IMR-90 (cell line): ENCODE data around the gene MAN1A2. TPM values are rescaled to one million over a fixed set of nuclear protein-coding genes. Genes with fewer than 3 reads are reported as not detected.

Experiments used
- ATAC-seq: fragments of 200-7000 bp; cut with Tn5 transposase; 2 replicates; pipeline ENCODE4 v1.9.1; 2020; ENCODE audit warnings: low read depth, mild to moderate bottlenecking, moderate library complexity
- BruUV-seq: library from RNA; stranded (reverse); fragments of 400-500 nt; replicated peaks from 2 replicates; lab custom pipeline; 2021; lab: Mats Ljungman, UMichigan
- CTCF ChIA-PET: fragments of 300-600 bp; formaldehyde crosslinking; extraction: SDS; loops from one replicate; lab custom pipeline; 2021; ENCODE audit warnings: antibody characterized with exemption; lab: Yijun Ruan, JAX
- POLR2A ChIA-PET: fragments of 300-600 bp; sonication (Branson Sonifier 250); formaldehyde crosslinking; loops from one replicate; lab custom pipeline; 2022; ENCODE audit warnings: antibody characterized with exemption; ENCODE audit not compliant: unreplicated experiment; lab: Charles Lee
- DNase-seq: peaks from one replicate; pipeline ENCODE4 v3.0.0; 2013
- H2AFZ ChIP-seq: replicated peaks from 2 replicates; pipeline ENCODE3; 2013; ENCODE audit warnings: low read length, mild to moderate bottlenecking; ENCODE audit not compliant: poor library complexity
- H2AK5ac ChIP-seq: 2 replicates; pipeline ENCODE4 v1.6.1; 2013; ENCODE audit warnings: low read depth, low read length, inconsistent platforms
- H2AK9ac ChIP-seq: replicated peaks from 2 replicates; pipeline ENCODE3; 2013; ENCODE audit warnings: mild to moderate bottlenecking, low read depth, low read length, moderate library complexity; ENCODE audit not compliant: poor library complexity
- H2BK120ac ChIP-seq: 2 replicates; pipeline ENCODE4 v1.6.1; 2013; ENCODE audit warnings: low read depth, low read length, inconsistent platforms
- H2BK15ac ChIP-seq: 3 replicates; pipeline ENCODE4 v1.6.1; 2013; ENCODE audit warnings: low read depth, low read length, inconsistent platforms
- H2BK20ac ChIP-seq: 2 replicates; pipeline ENCODE4 v1.6.1; 2013; ENCODE audit warnings: low read depth, mild to moderate bottlenecking, inconsistent platforms, low read length, moderate library complexity
- H2BK5ac ChIP-seq: 2 replicates; pipeline ENCODE4 v1.6.1; 2013; ENCODE audit warnings: mild to moderate bottlenecking, low read depth, low read length, inconsistent platforms; ENCODE audit not compliant: poor library complexity, severe bottlenecking
- H3K14ac ChIP-seq: replicated peaks from 2 replicates; pipeline ENCODE4 v1.6.1; 2013; ENCODE audit warnings: low read depth, low read length, inconsistent platforms
- H3K18ac ChIP-seq: 2 replicates; pipeline ENCODE4 v1.6.1; 2013; ENCODE audit warnings: low read depth, low read length, control low read depth
- H3K23ac ChIP-seq: 2 replicates; pipeline ENCODE4 v1.6.1; 2013; ENCODE audit warnings: low read depth, low read length, inconsistent platforms
- H3K27ac ChIP-seq: 2 replicates; pipeline ENCODE4 v1.5.1; 2013; ENCODE audit warnings: mild to moderate bottlenecking, control low read depth, low read length; ENCODE audit not compliant: insufficient read depth
- H3K27me3 ChIP-seq: 2 replicates; pipeline ENCODE4 v1.6.1; 2013; ENCODE audit warnings: low read length; ENCODE audit not compliant: control insufficient read depth, insufficient read depth
- H3K36me3 ChIP-seq: 2 replicates; pipeline ENCODE4 v1.6.1; 2013; ENCODE audit warnings: low read length, mixed read lengths; ENCODE audit not compliant: control insufficient read depth, insufficient read depth
- H3K4ac ChIP-seq: 2 replicates; pipeline ENCODE4 v1.6.1; 2013; ENCODE audit warnings: low read depth, low read length, inconsistent platforms
- H3K4me1 ChIP-seq: 2 replicates; pipeline ENCODE4 v1.6.1; 2013; ENCODE audit warnings: low read length, mixed read lengths; ENCODE audit not compliant: control insufficient read depth, insufficient read depth
- H3K4me2 ChIP-seq: 2 replicates; pipeline ENCODE4 v1.6.1; 2013; ENCODE audit warnings: low read depth, mild to moderate bottlenecking, control low read depth, low read length, moderate library complexity
- H3K4me3 ChIP-seq: 2 replicates; pipeline ENCODE4 v1.5.1; 2013; ENCODE audit warnings: low read depth, mild to moderate bottlenecking, control low read depth, low read length, moderate library complexity; ENCODE audit not compliant: insufficient read depth
- H3K56ac ChIP-seq: 2 replicates; pipeline ENCODE4 v1.6.1; 2013; ENCODE audit warnings: low read length, inconsistent platforms; ENCODE audit not compliant: insufficient read depth; ENCODE audit errors: extremely low read depth
- H3K79me1 ChIP-seq, 2 experiments: 2 replicates each; pipeline ENCODE4 v1.6.1; 2013; ENCODE audit warnings: low read length in 2 of 2, inconsistent platforms in 1 of 2, low read depth in 1 of 2
- H3K9ac ChIP-seq: 2 replicates; pipeline ENCODE4 v1.6.1; 2013; ENCODE audit warnings: low read depth, low read length, control low read depth
- H3K9me1 ChIP-seq: 2 replicates; pipeline ENCODE4 v1.6.1; 2013; ENCODE audit warnings: low read length, inconsistent platforms; ENCODE audit not compliant: insufficient read depth
- H3K9me3 ChIP-seq: 2 replicates; pipeline ENCODE4 v1.6.1; 2013; ENCODE audit warnings: low read length; ENCODE audit not compliant: control insufficient read depth, insufficient read depth
- H4K20me1 ChIP-seq: 2 replicates; pipeline ENCODE4 v1.6.1; 2013; ENCODE audit warnings: low read length, inconsistent platforms; ENCODE audit not compliant: insufficient read depth
- H4K5ac ChIP-seq: 2 replicates; pipeline ENCODE4 v1.6.1; 2013; ENCODE audit warnings: mild to moderate bottlenecking, low read depth, low read length, control low read depth
- H4K8ac ChIP-seq, 2 experiments: 2 replicates each; pipeline ENCODE4 v1.6.1; 2013; ENCODE audit warnings: low read depth in 2 of 2, low read length in 2 of 2, control low read depth in 1 of 2, inconsistent platforms in 1 of 2
- H4K91ac ChIP-seq: 2 replicates; pipeline ENCODE4 v1.6.1; 2013; ENCODE audit warnings: low read depth, low read length, inconsistent platforms; ENCODE audit not compliant: insufficient read depth
- CTCF ChIP-seq: conservative IDR thresholded peaks from 2 replicates; pipeline ENCODE4 v1.5.1; 2012; ENCODE audit warnings: mild to moderate bottlenecking, low read depth, low read length, improper control_type of control experiment
- ELK1 ChIP-seq: fragments of 150-350 bp; IDR thresholded peaks from 2 replicates; pipeline ENCODE4 v1.6.1; 2016; ENCODE audit warnings: low read depth, mild to moderate bottlenecking, low read length, moderate library complexity, borderline replicate concordance
- FOS ChIP-seq: fragments of 150-350 bp; IDR thresholded peaks from 2 replicates; pipeline ENCODE4 v1.6.1; 2016; ENCODE audit warnings: low read depth, low read length
- MAFK ChIP-seq: IDR thresholded peaks from 2 replicates; pipeline ENCODE4 v1.6.1; 2012; ENCODE audit warnings: low read depth, low read length, improper control_type of control experiment
- MAZ ChIP-seq: IDR thresholded peaks from 2 replicates; pipeline ENCODE4 v1.6.1; 2012; ENCODE audit warnings: low read depth, mild to moderate bottlenecking, low read length, improper control_type of control experiment, moderate library complexity, borderline replicate concordance
- NFE2L2 ChIP-seq: fragments of 150-350 bp; IDR thresholded peaks from 2 replicates; pipeline ENCODE4 v1.6.1; 2016; ENCODE audit warnings: low read depth, mild to moderate bottlenecking, low read length
- POLR2A ChIP-seq: IDR thresholded peaks from 2 replicates; pipeline ENCODE4 v1.6.1; 2012; ENCODE audit warnings: mild to moderate bottlenecking, low read depth, low read length
- RAD21 ChIP-seq: IDR thresholded peaks from 2 replicates; pipeline ENCODE4 v1.6.1; 2012; ENCODE audit warnings: low read length, improper control_type of control experiment
- RCOR1 ChIP-seq: IDR thresholded peaks from 2 replicates; pipeline ENCODE4 v1.6.1; 2012; ENCODE audit warnings: mild to moderate bottlenecking, low read length, improper control_type of control experiment; ENCODE audit not compliant: insufficient replicate concordance
- RFX5 ChIP-seq: IDR thresholded peaks from 2 replicates; pipeline ENCODE4 v1.8.0; 2012; ENCODE audit warnings: low read depth, mild to moderate bottlenecking, low read length, moderate library complexity
- SMC3 ChIP-seq: fragments of 150-350 bp; IDR thresholded peaks from 2 replicates; pipeline ENCODE4 v1.6.1; 2016; ENCODE audit warnings: low read depth, mild to moderate bottlenecking, antibody characterized with exemption, low read length, moderate library complexity
- USF2 ChIP-seq: fragments of 150-350 bp; IDR thresholded peaks from 2 replicates; pipeline ENCODE4 v1.6.1; 2017; ENCODE audit warnings: mild to moderate bottlenecking, antibody characterized with exemption, low read length, low read depth
- WGBS, 2 experiments: methylation state at CpG; one replicate each; pipeline versions ENCODE4 v1.1.5 to v1.1.7; 2013; ENCODE audit warnings: missing lambda C conversion rate in 2 of 2; ENCODE audit not compliant: insufficient read length in 1 of 2; ENCODE audit errors: extremely low coverage in 2 of 2; 5-methylcytosine and 5-hydroxymethylcytosine counted together
- dilution Hi-C: fragments of 300-500 bp; cut with HindIII; formaldehyde crosslinking; loops from one replicate; pipeline ENCODE4 v1.14.3; 2018; ENCODE audit warnings: low sequenced_read_pairs; ENCODE audit not compliant: unreplicated experiment
- in situ Hi-C: fragments of 300-500 bp; cut with MboI; formaldehyde crosslinking; loops from 3 replicates; pipeline ENCODE4 v1.14.3; 2019; ENCODE audit warnings: low sequenced_read_pairs, inconsistent platforms, mixed read lengths
- intact Hi-C: fragments of 100-400 bp; cut with micrococcal nuclease; formaldehyde crosslinking; loops from 2 replicates; pipeline ENCODE4 v1.10.0; 2022
- polyA plus RNA-seq, 3 experiments: library from polyadenylated mRNA; depleted of rRNA; stranded (reverse); fragments of >200 nt; gene quantifications; 2 replicates each; pipeline ENCODE4 v1.2.3, GENCODE V29; 2012; ENCODE audit warnings: low replicate concordance in 1 of 3
- total RNA-seq: library from RNA; depleted of rRNA; stranded (reverse); fragments of >200 nt; gene quantifications from 2 replicates; pipeline ENCODE4 v1.2.3, GENCODE V29; 2012

Gene MAN1A2
- total and polyA plus RNA-seq, 2 of the 4 experiments (the other 2 are of a cell fraction), result 12.4 to 29.4 TPM

GRCh38 chr1:117392771-117393170 lies 25.5 kb downstream of the MAN1A2 start:
- Histone ChIP-seq H4K91ac (no peak overlapping the region), H4K5ac (no peak overlapping the region), H3K9me3 (no peaks in the 10 kb centered on the region), H3K9me1 (no peaks in the 10 kb centered on the region; the same call in 1 of the 2 replicates), H2BK5ac (no peak overlapping the region), H3K4me1 (no peaks in the 10 kb centered on the region), H2AK9ac (no peak overlapping the region), H3K56ac (no peak overlapping the region), H4K8ac (no peak overlapping the region), H3K79me1 (peaks cover 19 to 34% of the 10 kb centered on the region in 2 experiments), H3K18ac (no peak overlapping the region), H3K36me3 (no peaks in the 10 kb centered on the region), H3K27me3 (no peaks in the 10 kb centered on the region), H2AFZ (no peak overlapping the region), H3K4ac (no peak overlapping the region), H3K4me3 (no peak overlapping the region), H3K27ac (no peak overlapping the region), H4K20me1 (peaks cover 21% of the 10 kb centered on the region), H2BK120ac (no peak overlapping the region), H3K4me2 (no peak overlapping the region), H2BK20ac (no peak overlapping the region), H3K23ac (no peak overlapping the region), H3K9ac (no peak overlapping the region), H2BK15ac (no peak overlapping the region), H2AK5ac (no peak overlapping the region), H3K14ac (no peak overlapping the region)
- ATAC-seq (no peak), DNase-seq (no peak)
- no CpG with 5 or more reads among the region's 1 CpG for WGBS, 2 experiments
- no TSS peak for BruUV-seq
- dilution Hi-C loops (no loop called here), in situ Hi-C loops (no loop called here), intact Hi-C loops (loop anchor here (5.0 kb wide), 1 partner anchor 45 kb away; no protein-coding TSS in a partner anchor)
- TF ChIP-seq USF2 (no peak), POLR2A (no peak), RCOR1 (no peak), MAZ (no peak), SMC3 (no peak), MAFK (no peak), RFX5 (no peak), NFE2L2 (no peak), RAD21 (no peak), FOS (no peak), ELK1 (no peak), CTCF (no peak)
- POLR2A ChIA-PET, result no interaction called here
- CTCF ChIA-PET, result no interaction called here
